ENCODE data around the gene MRPL46. TPM values are rescaled to one million over a fixed set of nuclear protein-coding genes. Genes with fewer than 3 reads are reported as not detected.

MRPL46 gene
- total and polyA plus RNA-seq, 3 donors from 2014 or later = 36.9 to 65.0 (median 38.4) TPM

DNA sequence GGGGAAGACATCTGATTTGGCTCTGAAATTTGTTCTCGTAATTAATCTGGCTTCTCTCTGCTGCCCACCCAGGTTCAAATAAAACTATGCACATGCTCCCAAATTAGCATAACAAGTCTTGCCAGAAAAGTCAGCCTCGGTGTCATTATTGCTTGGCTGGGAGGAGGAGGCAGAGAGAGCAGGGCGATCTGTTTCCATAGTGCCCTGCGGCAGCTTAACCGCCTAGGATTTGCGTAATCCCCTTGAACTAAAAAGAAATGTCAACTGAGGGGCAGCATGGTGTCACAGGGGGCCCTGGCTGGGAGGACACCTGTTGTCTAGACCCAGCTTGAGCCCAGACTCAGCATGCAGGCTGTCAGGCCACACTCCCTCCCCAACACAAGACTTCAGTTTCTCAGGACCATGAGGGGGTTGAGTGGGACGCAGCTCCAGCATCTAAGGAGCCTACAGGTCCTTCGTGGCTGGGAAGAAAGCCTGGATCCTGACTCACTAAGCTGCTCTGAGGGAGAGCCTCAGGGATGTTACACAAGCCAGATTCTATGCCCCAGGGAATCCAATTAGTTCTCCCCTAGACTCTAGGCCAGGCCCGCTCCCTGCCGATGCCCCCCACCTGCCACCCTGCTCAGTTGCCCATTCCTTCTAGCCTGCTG, 17.6 kb upstream of the MRPL46 start:
- H3K27me3 ChIP-seq = no peaks in the 10 kb centered on the region
- no peak overlapping the region for H3K27ac ChIP-seq
- no peaks in the 10 kb centered on the region for H3K36me3 ChIP-seq (ENCODE audit: low read depth, missing control alignments)
- 52 to 67% methylated on average over 10 of the region's 10 CpGs for WGBS, 2 donors
- DNase-seq = no peak
- H3K9me3 ChIP-seq = no peaks in the 10 kb centered on the region
- no peaks in the 10 kb centered on the region for H3K4me1 ChIP-seq
- H3K4me3 ChIP-seq = no peak overlapping the region
- intact Hi-C loops (cut with DNase I; ENCODE audit: low total_unique reads) = no loop called here
- no peak for TF ChIP-seq CTCF (IDR thresholded peaks at IDR 0.05)
- no peak for TF ChIP-seq POLR2A (IDR thresholded peaks at IDR 0.05)

DNA sequence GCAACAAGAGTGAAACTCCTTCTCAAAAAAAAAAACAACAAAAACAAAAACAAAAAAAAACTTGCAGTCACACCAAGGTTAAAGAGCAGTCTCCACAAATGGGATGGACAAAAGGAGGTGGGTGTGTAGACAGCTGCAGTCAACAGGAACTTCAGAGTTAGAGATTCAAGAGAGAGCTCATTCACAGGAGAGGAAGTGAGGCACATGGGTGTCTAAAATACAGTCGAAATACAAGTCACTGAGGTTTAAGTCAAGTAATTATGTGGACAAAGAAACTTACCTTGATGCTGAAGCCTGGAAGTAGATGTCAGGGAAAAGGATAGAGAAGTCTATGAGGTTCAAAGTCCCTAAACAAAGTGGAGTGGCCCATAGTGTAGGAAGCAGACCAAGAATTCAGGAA, 15.1 kb upstream of the MRPL46 start:
- Histone ChIP-seq H3K4me3 (no peak overlapping the region), H3K9me3 (no peaks in the 10 kb centered on the region), H3K36me3 (ENCODE audit: low read depth, missing control alignments) (no peaks in the 10 kb centered on the region), H3K27me3 (no peaks in the 10 kb centered on the region), H3K4me1 (no peaks in the 10 kb centered on the region), H3K27ac (no peak overlapping the region)
- intact Hi-C loops (cut with DNase I; ENCODE audit: low total_unique reads) = no loop called here
- no peak for DNase-seq
- TF ChIP-seq CTCF (IDR thresholded peaks at IDR 0.05) = no peak
- no peak for TF ChIP-seq POLR2A (IDR thresholded peaks at IDR 0.05)
- WGBS, 2 donors = 67 to 70% methylated on average over 1 of the region's 1 CpG

DNA sequence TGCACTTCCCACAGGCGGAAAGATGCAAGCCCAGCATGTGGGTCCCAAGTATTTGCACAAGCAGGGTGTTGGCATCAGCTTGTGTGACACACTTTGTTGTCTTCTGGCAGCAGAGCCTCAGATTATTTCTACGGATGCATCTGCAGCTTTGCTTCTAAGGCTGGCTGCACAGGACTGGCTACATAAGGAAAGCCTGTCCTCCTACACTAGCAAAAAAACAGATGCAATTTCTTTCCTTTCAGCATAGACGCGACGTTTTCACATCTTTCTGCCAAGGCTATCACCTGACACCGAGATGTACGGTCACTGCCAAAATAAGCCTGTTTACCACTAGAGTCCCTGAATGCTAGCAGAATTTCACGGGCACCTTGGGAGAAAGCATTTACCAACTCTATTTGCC, 13.8 kb upstream of the MRPL46 start:
- 51 to 67% methylated on average over 8 of the region's 8 CpGs for WGBS, 2 donors
- no peak for DNase-seq
- H3K27ac ChIP-seq = no peak overlapping the region
- H3K4me1 ChIP-seq = no peaks in the 10 kb centered on the region
- intact Hi-C loops (cut with DNase I; ENCODE audit: low total_unique reads) = no loop called here
- H3K36me3 ChIP-seq (ENCODE audit: low read depth, missing control alignments) = no peaks in the 10 kb centered on the region
- TF ChIP-seq CTCF (IDR thresholded peaks at IDR 0.05) (no peak), POLR2A (IDR thresholded peaks at IDR 0.05) (no peak)
- H3K9me3 ChIP-seq = no peaks in the 10 kb centered on the region
- no peak overlapping the region for H3K4me3 ChIP-seq
- no peaks in the 10 kb centered on the region for H3K27me3 ChIP-seq

DNA sequence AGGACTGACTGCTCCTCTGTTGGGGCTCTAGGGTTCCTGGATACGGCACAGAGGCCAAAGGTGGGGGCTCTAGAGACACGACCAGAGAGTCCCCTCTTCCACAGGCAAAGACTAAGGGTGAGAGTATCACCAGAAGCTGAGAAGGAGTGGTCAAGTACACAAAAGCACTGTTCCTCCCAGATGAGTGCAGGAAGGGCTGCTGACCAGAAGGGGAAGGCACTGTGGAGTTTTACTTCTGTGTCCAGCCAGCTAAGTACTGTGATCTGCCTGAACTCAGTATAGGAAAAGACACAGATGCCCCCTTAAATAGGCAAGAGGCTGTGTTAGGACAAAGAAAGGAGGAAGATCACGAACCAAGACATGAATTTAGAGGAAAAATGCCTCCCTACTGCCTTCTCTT, 12.0 kb upstream of the MRPL46 start:
- 84 to 86% methylated on average over 3 of the region's 3 CpGs for WGBS, 2 donors
- Histone ChIP-seq H3K4me1 (no peaks in the 10 kb centered on the region), H3K27me3 (no peaks in the 10 kb centered on the region), H3K4me3 (no peak overlapping the region), H3K27ac (no peak overlapping the region), H3K36me3 (ENCODE audit: low read depth, missing control alignments) (no peaks in the 10 kb centered on the region), H3K9me3 (no peaks in the 10 kb centered on the region)
- intact Hi-C loops (cut with DNase I; ENCODE audit: low total_unique reads) = loop anchor here (10.0 kb wide), 2 partner anchors 136 to 606 kb away; partner anchors contain the start of gene ABHD2
- TF ChIP-seq POLR2A (IDR thresholded peaks at IDR 0.05) = no peak
- TF ChIP-seq CTCF (IDR thresholded peaks at IDR 0.05) = no peak
- DNase-seq = no peak

DNA sequence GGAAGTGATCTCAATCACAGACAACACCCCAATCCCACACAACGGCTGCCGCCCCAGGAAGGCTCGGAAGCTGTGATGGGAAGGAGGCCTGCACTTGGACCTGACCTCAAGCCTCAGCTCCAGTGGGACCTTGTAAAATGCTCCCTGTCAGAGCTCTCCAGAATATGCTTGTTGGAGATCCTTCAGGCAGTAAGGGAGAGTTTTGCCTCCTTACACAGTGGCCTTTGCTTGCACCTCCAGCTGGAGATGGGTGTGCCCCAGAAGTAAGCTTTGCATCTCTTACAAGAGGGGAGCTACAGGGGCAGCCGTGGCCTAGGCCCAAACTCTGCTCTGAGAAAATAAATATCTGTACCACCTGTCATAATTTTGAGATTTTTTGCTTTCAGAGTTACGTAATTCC, 10.7 kb upstream of the MRPL46 start:
- TF ChIP-seq CTCF (IDR thresholded peaks at IDR 0.05) (no peak), POLR2A (IDR thresholded peaks at IDR 0.05) (no peak)
- Histone ChIP-seq H3K27ac (no peak overlapping the region), H3K4me3 (no peak overlapping the region), H3K4me1 (no peaks in the 10 kb centered on the region), H3K9me3 (no peaks in the 10 kb centered on the region), H3K36me3 (ENCODE audit: low read depth, missing control alignments) (no peaks in the 10 kb centered on the region), H3K27me3 (no peaks in the 10 kb centered on the region)
- DNase-seq = no peak
- WGBS, 2 donors = 86 to 87% methylated on average over 5 of the region's 5 CpGs
- intact Hi-C loops (cut with DNase I; ENCODE audit: low total_unique reads) = loop anchor here (10.0 kb wide), 2 partner anchors 137 to 607 kb away; partner anchors contain the start of gene ABHD2

All from testis (tissue), 3 donors.